Neural cell (in vitro differentiated cells): ENCODE measurements around the gene RAB7B.

ENCODE experiments used
- EP300 ChIP-seq: fragments of 450-650 bp; conservative IDR thresholded peaks from 2 replicates; pipeline ENCODE4 v1.6.1; 2014; ENCODE audit warnings: antibody characterized with exemption, mild to moderate bottlenecking, moderate library complexity; ENCODE audit not compliant: poor library complexity, severe bottlenecking
- EZH2 ChIP-seq: fragments of 200-600, 300-800 bp; shearing (Covaris generic), sonication (generic); IDR thresholded peaks from 2 replicates; pipeline ENCODE4 v1.6.1; 2014; ENCODE audit warnings: antibody characterized with exemption, low read length, borderline replicate concordance, mild to moderate bottlenecking; ENCODE audit not compliant: insufficient read depth, poor library complexity, severe bottlenecking
- MXI1 ChIP-seq: fragments of 450-650 bp; conservative IDR thresholded peaks from 2 replicates; pipeline ENCODE4 v1.6.1; 2014; ENCODE audit warnings: antibody characterized with exemption, mild to moderate bottlenecking; ENCODE audit not compliant: poor library complexity, severe bottlenecking
- POLR2AphosphoS5 ChIP-seq: IDR thresholded peaks from 2 replicates; pipeline ENCODE4 v1.6.1; 2012
- RAD21 ChIP-seq: fragments of 450-650 bp; conservative IDR thresholded peaks from 2 replicates; pipeline ENCODE4 v1.6.1; 2014; ENCODE audit warnings: antibody characterized with exemption, mild to moderate bottlenecking, moderate library complexity
- SMC3 ChIP-seq: fragments of 450-650 bp; conservative IDR thresholded peaks from 2 replicates; pipeline ENCODE4 v1.6.1; 2014; ENCODE audit warnings: antibody characterized with exemption, mild to moderate bottlenecking, moderate library complexity; ENCODE audit not compliant: poor library complexity
- TAF1 ChIP-seq: IDR thresholded peaks from 2 replicates; pipeline ENCODE4 v1.6.1; 2012; ENCODE audit warnings: low read depth
- TF ChIP-seq, protein P1 (sequence below): fragments of 450-650 bp; IDR thresholded peaks from 2 replicates; pipeline ENCODE4 v1.5.1; 2014; ENCODE audit warnings: antibody characterized with exemption, mild to moderate bottlenecking, moderate library complexity; ENCODE audit not compliant: poor library complexity, severe bottlenecking
- TF ChIP-seq, protein P2 (sequence below): IDR thresholded peaks from 2 replicates; pipeline ENCODE4 v1.6.1; 2012; ENCODE audit warnings: borderline replicate concordance

DNA sequence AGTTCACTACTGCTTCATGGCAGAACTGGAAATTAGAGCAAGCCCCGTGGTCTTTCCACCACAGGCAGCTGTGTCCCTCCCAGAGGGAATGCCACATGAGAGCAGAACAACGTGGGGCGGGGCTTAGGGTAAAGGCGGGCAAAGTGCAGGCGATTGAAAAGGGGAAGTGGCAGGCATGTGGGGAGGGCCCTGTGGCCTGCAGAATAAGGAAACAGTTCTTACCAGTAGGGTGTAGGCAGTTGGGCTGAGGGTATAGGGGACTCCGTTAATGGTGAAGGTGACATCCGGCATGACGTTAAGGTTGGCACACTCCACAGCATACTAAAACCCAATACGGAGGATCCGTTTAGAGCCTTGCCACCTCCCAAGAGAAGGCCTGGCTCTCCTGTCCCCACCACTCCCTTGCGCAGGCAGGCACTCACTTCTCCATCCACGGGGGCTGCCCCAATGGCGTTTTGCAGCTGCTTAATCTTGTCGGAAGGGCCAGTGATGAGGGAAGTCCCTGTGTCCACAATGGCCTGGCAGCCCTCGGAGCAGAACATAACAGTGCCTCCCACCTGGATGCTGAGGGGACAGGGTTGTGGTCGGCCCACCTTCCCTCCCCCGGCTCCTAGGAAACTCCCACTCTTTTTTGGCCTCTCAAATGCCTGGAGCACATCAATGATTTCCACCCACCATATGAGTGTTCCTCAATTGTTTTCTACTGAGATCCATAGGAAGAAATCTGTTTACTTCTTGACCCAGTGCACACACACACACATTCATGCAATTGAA lies 9.1 kb upstream of the RAB7B start:
- TF ChIP-seq, protein P1, sequence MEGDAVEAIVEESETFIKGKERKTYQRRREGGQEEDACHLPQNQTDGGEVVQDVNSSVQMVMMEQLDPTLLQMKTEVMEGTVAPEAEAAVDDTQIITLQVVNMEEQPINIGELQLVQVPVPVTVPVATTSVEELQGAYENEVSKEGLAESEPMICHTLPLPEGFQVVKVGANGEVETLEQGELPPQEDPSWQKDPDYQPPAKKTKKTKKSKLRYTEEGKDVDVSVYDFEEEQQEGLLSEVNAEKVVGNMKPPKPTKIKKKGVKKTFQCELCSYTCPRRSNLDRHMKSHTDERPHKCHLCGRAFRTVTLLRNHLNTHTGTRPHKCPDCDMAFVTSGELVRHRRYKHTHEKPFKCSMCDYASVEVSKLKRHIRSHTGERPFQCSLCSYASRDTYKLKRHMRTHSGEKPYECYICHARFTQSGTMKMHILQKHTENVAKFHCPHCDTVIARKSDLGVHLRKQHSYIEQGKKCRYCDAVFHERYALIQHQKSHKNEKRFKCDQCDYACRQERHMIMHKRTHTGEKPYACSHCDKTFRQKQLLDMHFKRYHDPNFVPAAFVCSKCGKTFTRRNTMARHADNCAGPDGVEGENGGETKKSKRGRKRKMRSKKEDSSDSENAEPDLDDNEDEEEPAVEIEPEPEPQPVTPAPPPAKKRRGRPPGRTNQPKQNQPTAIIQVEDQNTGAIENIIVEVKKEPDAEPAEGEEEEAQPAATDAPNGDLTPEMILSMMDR, result no peak
- TF ChIP-seq TAF1 (no peak), RAD21 (no peak), MXI1 (no peak), EP300 (no peak), EZH2 (no peak), POLR2AphosphoS5 (no peak), SMC3 (no peak)
- TF ChIP-seq, protein P2, sequence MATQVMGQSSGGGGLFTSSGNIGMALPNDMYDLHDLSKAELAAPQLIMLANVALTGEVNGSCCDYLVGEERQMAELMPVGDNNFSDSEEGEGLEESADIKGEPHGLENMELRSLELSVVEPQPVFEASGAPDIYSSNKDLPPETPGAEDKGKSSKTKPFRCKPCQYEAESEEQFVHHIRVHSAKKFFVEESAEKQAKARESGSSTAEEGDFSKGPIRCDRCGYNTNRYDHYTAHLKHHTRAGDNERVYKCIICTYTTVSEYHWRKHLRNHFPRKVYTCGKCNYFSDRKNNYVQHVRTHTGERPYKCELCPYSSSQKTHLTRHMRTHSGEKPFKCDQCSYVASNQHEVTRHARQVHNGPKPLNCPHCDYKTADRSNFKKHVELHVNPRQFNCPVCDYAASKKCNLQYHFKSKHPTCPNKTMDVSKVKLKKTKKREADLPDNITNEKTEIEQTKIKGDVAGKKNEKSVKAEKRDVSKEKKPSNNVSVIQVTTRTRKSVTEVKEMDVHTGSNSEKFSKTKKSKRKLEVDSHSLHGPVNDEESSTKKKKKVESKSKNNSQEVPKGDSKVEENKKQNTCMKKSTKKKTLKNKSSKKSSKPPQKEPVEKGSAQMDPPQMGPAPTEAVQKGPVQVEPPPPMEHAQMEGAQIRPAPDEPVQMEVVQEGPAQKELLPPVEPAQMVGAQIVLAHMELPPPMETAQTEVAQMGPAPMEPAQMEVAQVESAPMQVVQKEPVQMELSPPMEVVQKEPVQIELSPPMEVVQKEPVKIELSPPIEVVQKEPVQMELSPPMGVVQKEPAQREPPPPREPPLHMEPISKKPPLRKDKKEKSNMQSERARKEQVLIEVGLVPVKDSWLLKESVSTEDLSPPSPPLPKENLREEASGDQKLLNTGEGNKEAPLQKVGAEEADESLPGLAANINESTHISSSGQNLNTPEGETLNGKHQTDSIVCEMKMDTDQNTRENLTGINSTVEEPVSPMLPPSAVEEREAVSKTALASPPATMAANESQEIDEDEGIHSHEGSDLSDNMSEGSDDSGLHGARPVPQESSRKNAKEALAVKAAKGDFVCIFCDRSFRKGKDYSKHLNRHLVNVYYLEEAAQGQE, result no peak
